ENCODE data around the gene GPR68. TPM values are rescaled to one million over a fixed set of nuclear protein-coding genes. Genes with fewer than 3 reads are reported as not detected.
A peak's percentile ranks its signal among the peaks of the same experiment; 100 is the strongest.

GPR68 gene
- polyA plus RNA-seq, 1 experiment = 0.45 TPM

GRCh38 chr14:91232603-91233002, 11.9 kb downstream of the GPR68 start:
- ChIA-PET CTCF (no interaction called here), POLR2A (no interaction called here)
- no peak for DNase-seq (ENCODE audit: low read depth)
- no peaks in the 10 kb centered on the region for H3K27me3 ChIP-seq (ENCODE audit: control insufficient read depth, insufficient read depth, low read length)
- no peaks in the 10 kb centered on the region for H3K36me3 ChIP-seq (ENCODE audit: control insufficient read depth, insufficient read depth, low read length)
- H3K4me3 ChIP-seq (ENCODE audit: low read depth, low read length) = no peak overlapping the region
- TF ChIP-seq CTCF (IDR thresholded peaks at IDR 0.05; ENCODE audit: insufficient read depth, low read depth, low read length) = no peak

GRCh38 chr14:91232052-91232451, 12.5 kb downstream of the GPR68 start:
- ChIA-PET POLR2A (no interaction called here), CTCF (no interaction called here)
- no peak for DNase-seq (ENCODE audit: low read depth)
- Histone ChIP-seq H3K4me3 (ENCODE audit: low read depth, low read length) (no peak overlapping the region), H3K36me3 (ENCODE audit: control insufficient read depth, insufficient read depth, low read length) (no peaks in the 10 kb centered on the region), H3K27me3 (ENCODE audit: control insufficient read depth, insufficient read depth, low read length) (no peaks in the 10 kb centered on the region)
- TF ChIP-seq CTCF (IDR thresholded peaks at IDR 0.05; ENCODE audit: insufficient read depth, low read depth, low read length) = no peak

GRCh38 chr14:91231446-91231845, 13.1 kb downstream of the GPR68 start:
- POLR2A ChIA-PET = no interaction called here
- CTCF ChIA-PET = no interaction called here
- no peaks in the 10 kb centered on the region for H3K27me3 ChIP-seq (ENCODE audit: control insufficient read depth, insufficient read depth, low read length)
- TF ChIP-seq CTCF (IDR thresholded peaks at IDR 0.05; ENCODE audit: insufficient read depth, low read depth, low read length) = no peak
- H3K36me3 ChIP-seq (ENCODE audit: control insufficient read depth, insufficient read depth, low read length) = no peaks in the 10 kb centered on the region
- H3K4me3 ChIP-seq (ENCODE audit: low read depth, low read length) = no peak overlapping the region
- DNase-seq (ENCODE audit: low read depth) = no peak

GRCh38 chr14:91230397-91231035, 14.0 kb downstream of the GPR68 start:
- Histone ChIP-seq H3K4me3 (ENCODE audit: low read depth, low read length) (no peak overlapping the region), H3K36me3 (ENCODE audit: control insufficient read depth, insufficient read depth, low read length) (no peaks in the 10 kb centered on the region), H3K27me3 (ENCODE audit: control insufficient read depth, insufficient read depth, low read length) (no peaks in the 10 kb centered on the region)
- POLR2A ChIA-PET = no interaction called here
- CTCF ChIA-PET = interaction anchor here (1.0 kb wide), 1 partner anchor 36 kb away, joined by 4 read pairs; no protein-coding TSS in a partner anchor
- no peak for TF ChIP-seq CTCF (IDR thresholded peaks at IDR 0.05; ENCODE audit: insufficient read depth, low read depth, low read length)
- DNase-seq (ENCODE audit: low read depth) = no peak

- CTCF ChIA-PET = interaction anchor here (0.9 to 1.0 kb wide), 2 partner anchors 36 to 53 kb away, joined by 3 to 4 read pairs; no protein-coding TSS in a partner anchor
- Histone ChIP-seq H3K36me3 (ENCODE audit: control insufficient read depth, insufficient read depth, low read length) (no peaks in the 10 kb centered on the region), H3K27me3 (ENCODE audit: control insufficient read depth, insufficient read depth, low read length) (no peaks in the 10 kb centered on the region), H3K4me3 (ENCODE audit: low read depth, low read length) (no peak overlapping the region)
- POLR2A ChIA-PET = no interaction called here
- DNase-seq (ENCODE audit: low read depth) = peak; percentile 42
- TF ChIP-seq CTCF (IDR thresholded peaks at IDR 0.05; ENCODE audit: insufficient read depth, low read depth, low read length) = no peak
Observed at GRCh38 chr14:91229743-91230200, 14.7 kb downstream of the GPR68 start.

Data from BJ (cell line).